Fibroblast of villous mesenchyme (primary cell): ENCODE measurements around the gene KCNE4. TPM values are rescaled to one million over a fixed set of nuclear protein-coding genes. Genes with fewer than 3 reads are reported as not detected.
A peak's percentile ranks its signal among the peaks of the same experiment; 100 is the strongest.

ENCODE experiments used
- DNase-seq: peaks from one replicate; pipeline ENCODE4 v3.0.0-alpha.2; 2010; ENCODE audit warnings: low read depth
- H3K4me3 ChIP-seq: 2 replicates; pipeline ENCODE4 v1.5.1; 2011; ENCODE audit warnings: low read depth, mild to moderate bottlenecking, low read length
- CTCF ChIP-seq: IDR thresholded peaks from 2 replicates; pipeline ENCODE4 v1.5.1; 2012; ENCODE audit warnings: low read depth, mild to moderate bottlenecking, low read length; ENCODE audit not compliant: insufficient read depth
- total RNA-seq: library from RNA; depleted of rRNA; stranded (reverse); fragments of >200 nt; gene quantifications from 2 replicates; pipeline ENCODE4 v1.2.3, GENCODE V29; 2012

The KCNE4 gene
- total RNA-seq, 1 donor: 13.4 TPM

DNA sequence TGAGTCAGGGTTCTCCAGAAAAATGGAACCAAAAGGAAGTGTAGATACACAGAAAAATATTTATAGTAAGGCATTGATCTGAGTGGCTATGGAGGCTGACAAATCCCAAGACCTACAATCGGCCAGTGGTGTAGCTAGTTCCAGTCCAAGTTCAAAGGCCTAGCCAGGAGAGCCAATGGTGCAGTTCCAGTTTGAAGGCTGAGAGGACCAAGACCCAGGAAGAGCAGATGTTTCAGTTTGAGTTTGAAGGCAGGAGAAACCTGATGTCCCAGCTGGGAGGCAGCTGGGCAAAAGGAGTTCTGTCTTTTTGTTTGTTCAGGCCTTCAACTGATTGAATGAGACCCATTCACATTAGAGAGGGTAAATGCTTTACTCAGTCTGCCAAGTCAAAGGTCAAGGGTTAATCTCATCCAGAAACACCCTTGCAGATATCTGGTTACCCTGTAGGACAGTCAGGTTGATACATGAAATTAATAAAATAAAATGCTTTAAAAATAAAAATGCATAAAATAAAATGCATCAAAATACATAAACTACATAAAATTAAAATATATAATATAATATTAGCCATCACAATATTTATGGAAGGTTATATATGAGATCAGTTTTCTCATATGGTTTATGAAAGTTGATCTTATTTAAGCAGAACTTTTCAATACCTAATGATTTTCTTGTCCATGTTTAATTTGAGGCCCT, 38.7 kb downstream of the KCNE4 start:
- no peak for TF ChIP-seq CTCF
- no peak overlapping the region for H3K4me3 ChIP-seq
- no peak for DNase-seq

DNA sequence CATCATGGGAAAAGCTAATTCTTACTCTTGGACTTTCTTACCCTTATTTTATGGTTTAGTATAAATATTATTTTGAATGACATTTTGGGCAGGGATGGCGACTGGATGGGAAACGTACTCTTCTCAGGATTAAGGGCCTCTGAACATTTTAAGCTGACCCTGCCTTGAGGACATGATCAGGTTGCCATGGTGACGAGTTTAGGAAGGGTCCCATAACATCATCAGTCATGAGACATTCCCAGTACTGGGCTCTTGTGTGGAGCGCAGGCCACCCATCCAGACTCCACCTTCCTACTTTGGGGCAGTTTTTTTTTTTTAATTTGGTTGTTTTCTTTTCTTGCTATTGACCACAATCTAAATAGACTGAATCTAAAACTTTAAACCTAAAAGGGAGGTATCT, 40.7 kb downstream of the KCNE4 start:
- H3K4me3 ChIP-seq: no peak overlapping the region
- no peak for DNase-seq
- TF ChIP-seq CTCF: no peak

DNA sequence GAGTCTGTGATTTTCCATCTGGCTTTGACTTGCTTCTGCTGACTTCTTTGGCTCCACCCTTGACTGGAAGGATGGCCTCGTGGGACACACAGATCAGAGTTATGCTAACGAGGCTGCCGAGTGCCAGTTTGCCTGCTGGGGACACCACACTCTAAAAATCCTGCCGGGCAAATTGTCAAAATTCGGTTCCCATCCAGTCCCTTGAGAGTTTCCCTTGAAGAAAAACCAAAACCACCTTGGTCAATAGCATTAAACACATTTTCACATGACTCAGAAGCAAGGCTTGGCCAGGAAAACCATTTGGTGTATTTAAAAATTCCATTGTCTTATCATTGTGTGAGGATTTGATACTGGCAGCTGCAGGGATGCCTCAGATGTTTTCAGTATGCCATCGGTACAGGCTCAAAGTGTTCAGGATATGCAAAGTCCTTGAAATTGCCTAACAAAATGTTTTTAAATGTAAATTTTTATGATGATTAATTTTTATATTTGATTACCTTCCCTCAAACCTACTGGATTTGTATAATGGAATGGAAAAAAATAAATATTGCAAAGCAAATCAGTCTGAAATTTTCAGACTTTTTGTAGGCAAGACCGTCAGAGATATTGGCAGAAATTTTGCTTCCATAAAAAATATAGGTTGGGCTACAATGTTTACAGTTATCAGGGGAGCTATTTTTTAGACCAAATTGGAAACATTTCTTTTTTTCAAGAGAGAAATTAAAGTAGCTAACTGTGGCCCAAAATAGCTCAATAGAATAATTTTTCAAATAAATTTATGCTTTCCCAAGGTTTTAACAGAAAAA, 41.6 kb downstream of the KCNE4 start:
- H3K4me3 ChIP-seq: no peak overlapping the region
- no peak for TF ChIP-seq CTCF
- peak; percentile 21 for DNase-seq

GRCh38 chr2:223095207-223095606, 43.2 kb downstream of the KCNE4 start:
- no peak overlapping the region for H3K4me3 ChIP-seq
- DNase-seq: no peak
- no peak for TF ChIP-seq CTCF

- TF ChIP-seq CTCF: no peak
- DNase-seq: peak; percentile 25
- H3K4me3 ChIP-seq: no peak overlapping the region
Measured at GRCh38 chr2:223096235-223096970, 44.4 kb downstream of the KCNE4 start.

DNA sequence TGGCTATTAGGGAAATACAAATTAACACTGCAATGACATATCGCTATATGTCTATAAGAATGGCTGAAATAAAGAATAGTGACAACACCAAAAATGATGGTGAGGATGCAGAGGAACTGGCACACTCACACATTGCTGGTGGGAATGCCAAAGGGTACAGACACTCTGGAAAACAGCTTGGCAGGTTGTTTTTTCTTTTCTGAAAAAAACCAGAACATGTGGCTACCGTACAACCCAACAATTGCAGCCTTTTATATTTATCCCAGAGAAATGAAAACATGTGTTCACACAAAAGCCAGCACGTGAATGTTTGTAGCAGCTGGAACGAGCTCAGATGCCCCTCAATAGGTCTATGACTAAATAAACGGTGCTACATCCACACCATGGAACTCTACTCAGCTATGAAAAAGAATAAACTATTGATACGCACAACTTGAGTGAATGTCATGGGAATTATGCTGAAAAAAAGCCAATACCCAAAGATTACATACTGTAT, 45.9 kb downstream of the KCNE4 start:
- no peak for DNase-seq
- no peak overlapping the region for H3K4me3 ChIP-seq
- TF ChIP-seq CTCF: no peak
